Stimulated activated CD8-positive, alpha-beta memory T cell treated with anti-CD3 and anti-CD28 coated beads, Interleukin-15, amount 100 ng/mL, for 24 hours (primary cell): ENCODE measurements around the gene RNU7-1.
A peak's percentile ranks its signal among the peaks of the same experiment; 100 is the strongest.

Experiments
- DNase-seq: peaks from one replicate; pipeline ENCODE4 v3.0.0-alpha.2; 2020; ENCODE audit warnings: low read depth

The RNU7-1 gene

GRCh38 chr12:6965026-6965661, 21.5 kb downstream of the RNU7-1 start:
- DNase-seq = peak; percentile 74

GRCh38 chr12:6965714-6966113, 22.1 kb downstream of the RNU7-1 start:
- DNase-seq = no peak

- DNase-seq = no peak
Observed at GRCh38 chr12:6966351-6966750, 22.7 kb downstream of the RNU7-1 start.

- DNase-seq = no peak
Observed at GRCh38 chr12:6967651-6968100, 24.1 kb downstream of the RNU7-1 start.

- no peak for DNase-seq
Observed at GRCh38 chr12:6968426-6968825, 24.8 kb downstream of the RNU7-1 start.

GRCh38 chr12:6970096-6970527, 26.5 kb downstream of the RNU7-1 start:
- no peak for DNase-seq

GRCh38 chr12:6974180-6974579, 30.6 kb downstream of the RNU7-1 start:
- no peak for DNase-seq

- no peak for DNase-seq
Observed at GRCh38 chr12:6975297-6976032, 31.8 kb downstream of the RNU7-1 start.

GRCh38 chr12:6977653-6978052, 34.0 kb downstream of the RNU7-1 start:
- DNase-seq = no peak

- DNase-seq = no peak
Observed at GRCh38 chr12:6978188-6978587, 34.6 kb downstream of the RNU7-1 start.

- DNase-seq = no peak
Observed at GRCh38 chr12:6978611-6979011, 35.0 kb downstream of the RNU7-1 start.

GRCh38 chr12:6979021-6979420, 35.4 kb downstream of the RNU7-1 start:
- DNase-seq = no peak

- DNase-seq = no peak
Observed at GRCh38 chr12:6979453-6979852, 35.8 kb downstream of the RNU7-1 start.

- DNase-seq = no peak
Observed at GRCh38 chr12:6980075-6980474, 36.5 kb downstream of the RNU7-1 start.

GRCh38 chr12:6980740-6981139, 37.1 kb downstream of the RNU7-1 start:
- no peak for DNase-seq

GRCh38 chr12:6981152-6982052, 37.8 kb downstream of the RNU7-1 start:
- DNase-seq = no peak

- no peak for DNase-seq
Observed at GRCh38 chr12:6982532-6982931, 38.9 kb downstream of the RNU7-1 start.

GRCh38 chr12:6987956-6988553, 44.4 kb downstream of the RNU7-1 start:
- no peak for DNase-seq
